Ureter (tissue), 1 donor: ENCODE data around the gene ANAPC7. TPM values are rescaled to one million over a fixed set of nuclear protein-coding genes. Genes with fewer than 3 reads are reported as not detected.

ENCODE experiments used
- total RNA-seq: library from RNA; stranded (reverse); gene quantifications from one replicate; pipeline ENCODE4 v1.2.4, GENCODE V29; 2023
- donor health status: DM: yes; HTN: yes; CAD: no.

Gene ANAPC7
- total RNA-seq, 1 donor from 2014 or later, result 104 TPM

Other genes with a start within 250 kb of the ANAPC7 start
- gene ATP2A2, start 122.5 kb downstream of the ANAPC7 start, total RNA-seq, result 357 TPM
- gene ARPC3, start 46.6 kb upstream of the ANAPC7 start, total RNA-seq, result 250 TPM
- 20.3 TPM for gene GPN3, start 64.5 kb upstream of the ANAPC7 start, total RNA-seq
- gene FAM216A, start 65.1 kb upstream of the ANAPC7 start, total RNA-seq, result 4.2 TPM
- gene VPS29, start 98.4 kb upstream of the ANAPC7 start, total RNA-seq, result 120 TPM
- gene RAD9B, start 98.6 kb upstream of the ANAPC7 start, total RNA-seq, result 0.57 TPM
- 26.1 TPM for gene PPTC7, start 179.6 kb upstream of the ANAPC7 start, total RNA-seq
- 50.0 TPM for gene TCTN1, start 210.4 kb upstream of the ANAPC7 start, total RNA-seq